Measurements from ENCODE around the gene SUSD1. TPM values are rescaled to one million over a fixed set of nuclear protein-coding genes. Genes with fewer than 3 reads are reported as not detected.
A peak's percentile ranks its signal among the peaks of the same experiment; 100 is the strongest.

SUSD1 gene
- total and polyA plus RNA-seq, 2 experiments from 2014 or later: 4.2 to 8.4 TPM

- Histone ChIP-seq H3K4me2 (ENCODE audit: unreplicated experiment) (no peak overlapping the region), H3K36me3 (ENCODE audit: low read depth) (no peaks in the 10 kb centered on the region), H3F3A (ENCODE audit: insufficient read depth) (peaks cover 12% of the 10 kb centered on the region; the same call in 1 of the 2 replicates), H3K79me2 (ENCODE audit: insufficient read depth) (no peaks in the 10 kb centered on the region), H3K4me3 (no peak overlapping the region), H3K27ac (no peak overlapping the region), H3K27me3 (replicated peaks; ENCODE audit: insufficient read depth) (no peaks in the 10 kb centered on the region), H4K20me1 (ENCODE audit: insufficient read depth) (no peaks in the 10 kb centered on the region), H3K9ac (no peak overlapping the region), H3K9me2 (ENCODE audit: insufficient read depth) (no peaks in the 10 kb centered on the region), H3K4me1 (ENCODE audit: insufficient read depth) (peaks cover 6% of the 10 kb centered on the region; the same call in 1 of the 2 replicates), H2AFZ (no peak overlapping the region), H3K9me3 (ENCODE audit: low read depth) (no peaks in the 10 kb centered on the region)
- no peak for DNase-seq
- in situ Hi-C loops (cut with MboI): no loop called here
- TF ChIP-seq EZH2 (IDR thresholded peaks at IDR 0.05; ENCODE audit: insufficient read depth, poor library complexity, severe bottlenecking): no peak
- TF ChIP-seq EZH2phosphoT487 (IDR thresholded peaks at IDR 0.05; ENCODE audit: insufficient read depth, low read depth): no peak
- WGBS, 2 experiments (ENCODE audit: low coverage in 1 of 2, low lambda C conversion rate in 2 of 2, missing lambda C conversion rate in 2 of 2): 97 to 98% methylated on average over 5 of the region's 5 CpGs
These were observed 1.4 kb upstream of the SUSD1 start for GRCh38 chr9:112176524-112176923.

GRCh38 chr9:112175796-112176315 lies 759 bp upstream of the SUSD1 start:
- Histone ChIP-seq H2AFZ (no peak overlapping the region), H3K27me3 (replicated peaks; ENCODE audit: insufficient read depth) (no peaks in the 10 kb centered on the region), H3K4me1 (ENCODE audit: insufficient read depth) (peaks cover 6% of the 10 kb centered on the region; the same call in 1 of the 2 replicates), H3K9me2 (ENCODE audit: insufficient read depth) (no peaks in the 10 kb centered on the region), H3K27ac (no peak overlapping the region), H3K4me3 (no peak overlapping the region), H3K4me2 (ENCODE audit: unreplicated experiment) (no peak overlapping the region), H3F3A (ENCODE audit: insufficient read depth) (peaks cover 12% of the 10 kb centered on the region; the same call in 1 of the 2 replicates), H3K79me2 (ENCODE audit: insufficient read depth) (no peaks in the 10 kb centered on the region), H3K9me3 (ENCODE audit: low read depth) (no peaks in the 10 kb centered on the region), H3K36me3 (ENCODE audit: low read depth) (no peaks in the 10 kb centered on the region), H4K20me1 (ENCODE audit: insufficient read depth) (no peaks in the 10 kb centered on the region), H3K9ac (no peak overlapping the region)
- 94 to 96% methylated on average over 14 to 17 of the region's 17 CpGs for WGBS, 2 experiments (ENCODE audit: low coverage in 1 of 2, low lambda C conversion rate in 2 of 2, missing lambda C conversion rate in 2 of 2)
- in situ Hi-C loops (cut with MboI): no loop called here
- no peak for TF ChIP-seq EZH2 (IDR thresholded peaks at IDR 0.05; ENCODE audit: insufficient read depth, poor library complexity, severe bottlenecking)
- no peak for TF ChIP-seq EZH2phosphoT487 (IDR thresholded peaks at IDR 0.05; ENCODE audit: insufficient read depth, low read depth)
- no peak for DNase-seq

- DNase-seq: peak; percentile 79
- no peaks in the 10 kb centered on the region for H3K79me2 ChIP-seq (ENCODE audit: insufficient read depth)
- peaks cover 5% of the 10 kb centered on the region; the same call in 1 of the 2 replicates for H3F3A ChIP-seq (ENCODE audit: insufficient read depth)
- H3K4me3 ChIP-seq: peak overlapping the region; percentile 75
- in situ Hi-C loops (cut with MboI): no loop called here
- H2AFZ ChIP-seq: peak overlapping the region; percentile 68
- H3K36me3 ChIP-seq (ENCODE audit: low read depth): no peaks in the 10 kb centered on the region
- peak overlapping the region; percentile 69 for H3K9ac ChIP-seq
- WGBS, 2 experiments (ENCODE audit: low coverage in 1 of 2, low lambda C conversion rate in 2 of 2, missing lambda C conversion rate in 2 of 2): 6 to 8% methylated on average over 29 to 31 of the region's 42 CpGs
- H3K9me2 ChIP-seq (ENCODE audit: insufficient read depth): no peaks in the 10 kb centered on the region
- no peaks in the 10 kb centered on the region for H3K9me3 ChIP-seq (ENCODE audit: low read depth)
- H3K4me2 ChIP-seq (ENCODE audit: unreplicated experiment): peak overlapping the region; percentile 55
- no peaks in the 10 kb centered on the region for H4K20me1 ChIP-seq (ENCODE audit: insufficient read depth)
- H3K27ac ChIP-seq: no peak overlapping the region
- TF ChIP-seq EZH2 (IDR thresholded peaks at IDR 0.05; ENCODE audit: insufficient read depth, poor library complexity, severe bottlenecking): no peak
- no peak for TF ChIP-seq EZH2phosphoT487 (IDR thresholded peaks at IDR 0.05; ENCODE audit: insufficient read depth, low read depth)
- H3K4me1 ChIP-seq (ENCODE audit: insufficient read depth): peaks cover 6% of the 10 kb centered on the region; the same call in 1 of the 2 replicates
- H3K27me3 ChIP-seq (replicated peaks; ENCODE audit: insufficient read depth): no peaks in the 10 kb centered on the region
These were observed 704 bp downstream of the SUSD1 start for GRCh38 chr9:112174222-112174964.

- 92 to 95% methylated on average over 18 of the region's 18 CpGs for WGBS, 2 experiments (ENCODE audit: low coverage in 1 of 2, low lambda C conversion rate in 2 of 2, missing lambda C conversion rate in 2 of 2)
- no peak overlapping the region for H3K27ac ChIP-seq
- H2AFZ ChIP-seq: no peak overlapping the region
- no peaks in the 10 kb centered on the region for H3K36me3 ChIP-seq (ENCODE audit: low read depth)
- H3F3A ChIP-seq (ENCODE audit: insufficient read depth): peaks cover 5% of the 10 kb centered on the region; the same call in 1 of the 2 replicates
- DNase-seq: no peak
- no peaks in the 10 kb centered on the region for H3K27me3 ChIP-seq (replicated peaks; ENCODE audit: insufficient read depth)
- H3K4me2 ChIP-seq (ENCODE audit: unreplicated experiment): no peak overlapping the region
- in situ Hi-C loops (cut with MboI): no loop called here
- no peaks in the 10 kb centered on the region for H3K9me3 ChIP-seq (ENCODE audit: low read depth)
- H3K79me2 ChIP-seq (ENCODE audit: insufficient read depth): no peaks in the 10 kb centered on the region
- H4K20me1 ChIP-seq (ENCODE audit: insufficient read depth): no peaks in the 10 kb centered on the region
- no peak overlapping the region; the same call in 1 of the 2 replicates for H3K9ac ChIP-seq
- H3K9me2 ChIP-seq (ENCODE audit: insufficient read depth): no peaks in the 10 kb centered on the region
- H3K4me1 ChIP-seq (ENCODE audit: insufficient read depth): peaks cover 6% of the 10 kb centered on the region; the same call in 1 of the 2 replicates
- no peak for TF ChIP-seq EZH2 (IDR thresholded peaks at IDR 0.05; ENCODE audit: insufficient read depth, poor library complexity, severe bottlenecking)
- no peak for TF ChIP-seq EZH2phosphoT487 (IDR thresholded peaks at IDR 0.05; ENCODE audit: insufficient read depth, low read depth)
- H3K4me3 ChIP-seq: peak overlapping the region; percentile 75; the same call in 1 of the 2 replicates
These were observed 1.4 kb downstream of the SUSD1 start for GRCh38 chr9:112173489-112174221.
